ENCODE data around the gene HERC3.

- TF ChIP-seq, protein P1, sequence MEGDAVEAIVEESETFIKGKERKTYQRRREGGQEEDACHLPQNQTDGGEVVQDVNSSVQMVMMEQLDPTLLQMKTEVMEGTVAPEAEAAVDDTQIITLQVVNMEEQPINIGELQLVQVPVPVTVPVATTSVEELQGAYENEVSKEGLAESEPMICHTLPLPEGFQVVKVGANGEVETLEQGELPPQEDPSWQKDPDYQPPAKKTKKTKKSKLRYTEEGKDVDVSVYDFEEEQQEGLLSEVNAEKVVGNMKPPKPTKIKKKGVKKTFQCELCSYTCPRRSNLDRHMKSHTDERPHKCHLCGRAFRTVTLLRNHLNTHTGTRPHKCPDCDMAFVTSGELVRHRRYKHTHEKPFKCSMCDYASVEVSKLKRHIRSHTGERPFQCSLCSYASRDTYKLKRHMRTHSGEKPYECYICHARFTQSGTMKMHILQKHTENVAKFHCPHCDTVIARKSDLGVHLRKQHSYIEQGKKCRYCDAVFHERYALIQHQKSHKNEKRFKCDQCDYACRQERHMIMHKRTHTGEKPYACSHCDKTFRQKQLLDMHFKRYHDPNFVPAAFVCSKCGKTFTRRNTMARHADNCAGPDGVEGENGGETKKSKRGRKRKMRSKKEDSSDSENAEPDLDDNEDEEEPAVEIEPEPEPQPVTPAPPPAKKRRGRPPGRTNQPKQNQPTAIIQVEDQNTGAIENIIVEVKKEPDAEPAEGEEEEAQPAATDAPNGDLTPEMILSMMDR (IDR thresholded peaks at IDR 0.05), result no peak
- TF ChIP-seq MAX (CRISPR knock-in tag; IDR thresholded peaks at IDR 0.05) (no peak), ESRRA (CRISPR knock-in tag; IDR thresholded peaks at IDR 0.05; ENCODE audit: borderline replicate concordance) (no peak)
- TF ChIP-seq, protein P2, sequence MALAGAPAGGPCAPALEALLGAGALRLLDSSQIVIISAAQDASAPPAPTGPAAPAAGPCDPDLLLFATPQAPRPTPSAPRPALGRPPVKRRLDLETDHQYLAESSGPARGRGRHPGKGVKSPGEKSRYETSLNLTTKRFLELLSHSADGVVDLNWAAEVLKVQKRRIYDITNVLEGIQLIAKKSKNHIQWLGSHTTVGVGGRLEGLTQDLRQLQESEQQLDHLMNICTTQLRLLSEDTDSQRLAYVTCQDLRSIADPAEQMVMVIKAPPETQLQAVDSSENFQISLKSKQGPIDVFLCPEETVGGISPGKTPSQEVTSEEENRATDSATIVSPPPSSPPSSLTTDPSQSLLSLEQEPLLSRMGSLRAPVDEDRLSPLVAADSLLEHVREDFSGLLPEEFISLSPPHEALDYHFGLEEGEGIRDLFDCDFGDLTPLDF (CRISPR knock-in tag; IDR thresholded peaks at IDR 0.05), result no peak
- TF ChIP-seq, protein P3, sequence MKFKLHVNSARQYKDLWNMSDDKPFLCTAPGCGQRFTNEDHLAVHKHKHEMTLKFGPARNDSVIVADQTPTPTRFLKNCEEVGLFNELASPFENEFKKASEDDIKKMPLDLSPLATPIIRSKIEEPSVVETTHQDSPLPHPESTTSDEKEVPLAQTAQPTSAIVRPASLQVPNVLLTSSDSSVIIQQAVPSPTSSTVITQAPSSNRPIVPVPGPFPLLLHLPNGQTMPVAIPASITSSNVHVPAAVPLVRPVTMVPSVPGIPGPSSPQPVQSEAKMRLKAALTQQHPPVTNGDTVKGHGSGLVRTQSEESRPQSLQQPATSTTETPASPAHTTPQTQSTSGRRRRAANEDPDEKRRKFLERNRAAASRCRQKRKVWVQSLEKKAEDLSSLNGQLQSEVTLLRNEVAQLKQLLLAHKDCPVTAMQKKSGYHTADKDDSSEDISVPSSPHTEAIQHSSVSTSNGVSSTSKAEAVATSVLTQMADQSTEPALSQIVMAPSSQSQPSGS (CRISPR knock-in tag; IDR thresholded peaks at IDR 0.05; ENCODE audit: borderline replicate concordance, low read depth), result no peak
These were observed 151.4 kb downstream of the HERC3 start for GRCh38 chr4:88743696-88744095.

Data from WTC11 (cell line).